ENCODE data around the gene SLC47A1.

The SLC47A1 gene

GRCh38 chr17:19613979-19614378 is 80.3 kb downstream of the SLC47A1 start:
- DNase-seq (ENCODE audit: low read depth): no peak
- no peak for TF ChIP-seq CTCF (IDR thresholded peaks at IDR 0.05; ENCODE audit: low read depth, low read length, missing control alignments)
- no peak overlapping the region for H3K4me3 ChIP-seq (ENCODE audit: low read depth, low read length)

- H3K4me3 ChIP-seq (ENCODE audit: low read depth, low read length): no peak overlapping the region
- DNase-seq (ENCODE audit: low read depth): no peak
- TF ChIP-seq CTCF (IDR thresholded peaks at IDR 0.05; ENCODE audit: low read depth, low read length, missing control alignments): peak; percentile 5
These were observed 81.2 kb downstream of the SLC47A1 start for GRCh38 chr17:19614900-19615299.

GRCh38 chr17:19618015-19618414 is 84.4 kb downstream of the SLC47A1 start:
- H3K4me3 ChIP-seq (ENCODE audit: low read depth, low read length): no peak overlapping the region
- DNase-seq (ENCODE audit: low read depth): no peak
- no peak for TF ChIP-seq CTCF (IDR thresholded peaks at IDR 0.05; ENCODE audit: low read depth, low read length, missing control alignments)

- TF ChIP-seq CTCF (IDR thresholded peaks at IDR 0.05; ENCODE audit: low read depth, low read length, missing control alignments): no peak
- no peak for DNase-seq (ENCODE audit: low read depth)
- H3K4me3 ChIP-seq (ENCODE audit: low read depth, low read length): no peak overlapping the region
These were observed 86.2 kb downstream of the SLC47A1 start for GRCh38 chr17:19619705-19620325.

GRCh38 chr17:19621697-19622096 is 88.0 kb downstream of the SLC47A1 start:
- no peak for TF ChIP-seq CTCF (IDR thresholded peaks at IDR 0.05; ENCODE audit: low read depth, low read length, missing control alignments)
- H3K4me3 ChIP-seq (ENCODE audit: low read depth, low read length): no peak overlapping the region
- no peak for DNase-seq (ENCODE audit: low read depth)

GRCh38 chr17:19626079-19626478 is 92.4 kb downstream of the SLC47A1 start:
- TF ChIP-seq CTCF (IDR thresholded peaks at IDR 0.05; ENCODE audit: low read depth, low read length, missing control alignments): no peak
- no peak for DNase-seq (ENCODE audit: low read depth)

More at GRCh38 chr17:19626079-19626478, 92.4 kb downstream of the SLC47A1 start:
- no peak overlapping the region for H3K4me3 ChIP-seq (ENCODE audit: low read depth, low read length)
